ENCODE measurements around the gene TCP11L2.
A peak's percentile ranks its signal among the peaks of the same experiment; 100 is the strongest.

The TCP11L2 gene

GRCh38 chr12:106274575-106275121, 27.9 kb upstream of the TCP11L2 start:
- ChIA-PET POLR2A (no interaction called here), CTCF (interaction anchor here (3.1 kb wide), 1 partner anchor 47 kb away, joined by 13 read pairs; no protein-coding TSS in a partner anchor)
- Histone ChIP-seq H3K27me3 (replicated peaks in 2 of 5; ENCODE audit: control insufficient read depth in 4 of 5, insufficient read depth in 5 of 5, low read length in 4 of 5) (no peaks in the 10 kb centered on the region), H3K4me3 (ENCODE audit: control insufficient read depth in 1 of 7, extremely low read depth in 1 of 7, insufficient read depth in 4 of 7, low read depth in 2 of 7, low read length in 6 of 7) (no peak overlapping the region), H3K27ac (ENCODE audit: insufficient read depth in 1 of 2, low read depth in 1 of 2, low read length in 2 of 2, poor library complexity in 1 of 2, severe bottlenecking in 2 of 2) (no peak overlapping the region), H3K9me3 (ENCODE audit: control extremely low read depth in 1 of 5, control insufficient read depth in 4 of 5, insufficient read depth in 2 of 5, low read depth in 1 of 5, low read length in 4 of 5) (no peaks in the 10 kb centered on the region), H3K36me3 (ENCODE audit: control insufficient read depth in 4 of 4, insufficient read depth in 4 of 4, low read length in 3 of 4) (no peaks in the 10 kb centered on the region), H3K4me1 (ENCODE audit: control extremely low read depth in 1 of 4, control insufficient read depth in 4 of 4, insufficient read depth in 4 of 4, low read length in 3 of 4) (peaks cover 2 to 7% (median 3%) of the 10 kb centered on the region in 4 experiments)
- WGBS (ENCODE audit: insufficient coverage): 100% methylated on average over 6 of the region's 7 CpGs
- DNase-seq: no peak

GRCh38 chr12:106275458-106275857, 27.1 kb upstream of the TCP11L2 start:
- no peaks in the 10 kb centered on the region for H3K27me3 ChIP-seq (replicated peaks in 2 of 5; ENCODE audit: control insufficient read depth in 4 of 5, insufficient read depth in 5 of 5, low read length in 4 of 5)
- ChIA-PET CTCF (interaction anchor here (3.1 kb wide), 1 partner anchor 48 kb away, joined by 13 read pairs; no protein-coding TSS in a partner anchor), POLR2A (no interaction called here)
- 90% methylated on average over 5 of the region's 9 CpGs for WGBS (ENCODE audit: insufficient coverage)
- no peak overlapping the region for H3K27ac ChIP-seq (ENCODE audit: insufficient read depth in 1 of 2, low read depth in 1 of 2, low read length in 2 of 2, poor library complexity in 1 of 2, severe bottlenecking in 2 of 2)
- H3K4me1 ChIP-seq (ENCODE audit: control extremely low read depth in 1 of 4, control insufficient read depth in 4 of 4, insufficient read depth in 4 of 4, low read length in 3 of 4): peaks cover 0 to 3% (median 0%) of the 10 kb centered on the region in 4 experiments
- H3K4me3 ChIP-seq (ENCODE audit: control insufficient read depth in 1 of 7, extremely low read depth in 1 of 7, insufficient read depth in 4 of 7, low read depth in 2 of 7, low read length in 6 of 7): no peak overlapping the region
- DNase-seq: no peak
- no peaks in the 10 kb centered on the region for H3K9me3 ChIP-seq (ENCODE audit: control extremely low read depth in 1 of 5, control insufficient read depth in 4 of 5, insufficient read depth in 2 of 5, low read depth in 1 of 5, low read length in 4 of 5)
- H3K36me3 ChIP-seq (ENCODE audit: control insufficient read depth in 4 of 4, insufficient read depth in 4 of 4, low read length in 3 of 4): no peaks in the 10 kb centered on the region

- H3K4me1 ChIP-seq (ENCODE audit: control extremely low read depth in 1 of 4, control insufficient read depth in 4 of 4, insufficient read depth in 4 of 4, low read length in 3 of 4): peaks cover 0 to 3% (median 0%) of the 10 kb centered on the region in 4 experiments
- no peak for DNase-seq
- no peak overlapping the region for H3K4me3 ChIP-seq (ENCODE audit: control insufficient read depth in 1 of 7, extremely low read depth in 1 of 7, insufficient read depth in 4 of 7, low read depth in 2 of 7, low read length in 6 of 7)
- WGBS (ENCODE audit: insufficient coverage): 100% methylated on average over 3 of the region's 4 CpGs
- POLR2A ChIA-PET: no interaction called here
- H3K36me3 ChIP-seq (ENCODE audit: control insufficient read depth in 4 of 4, insufficient read depth in 4 of 4, low read length in 3 of 4): no peaks in the 10 kb centered on the region
- peaks cover 0 to under 1% (median 0%) of the 10 kb centered on the region in 5 experiments for H3K9me3 ChIP-seq (ENCODE audit: control extremely low read depth in 1 of 5, control insufficient read depth in 4 of 5, insufficient read depth in 2 of 5, low read depth in 1 of 5, low read length in 4 of 5)
- CTCF ChIA-PET: interaction anchor here (2.8 to 3.1 kb wide), 2 partner anchors 11 to 49 kb away, joined by 6 to 13 read pairs; no protein-coding TSS in a partner anchor
- no peak overlapping the region for H3K27ac ChIP-seq (ENCODE audit: insufficient read depth in 1 of 2, low read depth in 1 of 2, low read length in 2 of 2, poor library complexity in 1 of 2, severe bottlenecking in 2 of 2)
- no peaks in the 10 kb centered on the region for H3K27me3 ChIP-seq (replicated peaks in 2 of 5; ENCODE audit: control insufficient read depth in 4 of 5, insufficient read depth in 5 of 5, low read length in 4 of 5)
Measured at GRCh38 chr12:106276032-106276740, 26.3 kb upstream of the TCP11L2 start.

GRCh38 chr12:106280106-106280505, 22.4 kb upstream of the TCP11L2 start:
- peaks cover 0 to 7% (median 1%) of the 10 kb centered on the region in 4 experiments for H3K4me1 ChIP-seq (ENCODE audit: control extremely low read depth in 1 of 4, control insufficient read depth in 4 of 4, insufficient read depth in 4 of 4, low read length in 3 of 4)
- no peak overlapping the region for H3K4me3 ChIP-seq (ENCODE audit: control insufficient read depth in 1 of 7, extremely low read depth in 1 of 7, insufficient read depth in 4 of 7, low read depth in 2 of 7, low read length in 6 of 7)
- H3K36me3 ChIP-seq (ENCODE audit: control insufficient read depth in 4 of 4, insufficient read depth in 4 of 4, low read length in 3 of 4): no peaks in the 10 kb centered on the region
- H3K27ac ChIP-seq (ENCODE audit: insufficient read depth in 1 of 2, low read depth in 1 of 2, low read length in 2 of 2, poor library complexity in 1 of 2, severe bottlenecking in 2 of 2): no peak overlapping the region
- H3K27me3 ChIP-seq (replicated peaks in 2 of 5; ENCODE audit: control insufficient read depth in 4 of 5, insufficient read depth in 5 of 5, low read length in 4 of 5): peaks cover 0 to 2% (median 0%) of the 10 kb centered on the region in 5 experiments
- ChIA-PET POLR2A (interaction anchor here (0.6 kb wide), 1 partner anchor 51 kb away, joined by 3 read pairs; no protein-coding TSS in a partner anchor), CTCF (interaction anchor here (1.0 to 2.6 kb wide), 7 partner anchors 9 to 56 kb away, joined by 3 to 10 read pairs (median 5); no protein-coding TSS in a partner anchor)
- peak in 1 of 3 donors; percentile 28 for DNase-seq
- peaks cover 0 to 13% (median 8%) of the 10 kb centered on the region in 5 experiments for H3K9me3 ChIP-seq (ENCODE audit: control extremely low read depth in 1 of 5, control insufficient read depth in 4 of 5, insufficient read depth in 2 of 5, low read depth in 1 of 5, low read length in 4 of 5)
- WGBS (ENCODE audit: insufficient coverage): 100% methylated on average over 1 of the region's 4 CpGs

GRCh38 chr12:106281056-106281782, 21.3 kb upstream of the TCP11L2 start:
- peaks cover 0 to 13% (median 8%) of the 10 kb centered on the region in 5 experiments for H3K9me3 ChIP-seq (ENCODE audit: control extremely low read depth in 1 of 5, control insufficient read depth in 4 of 5, insufficient read depth in 2 of 5, low read depth in 1 of 5, low read length in 4 of 5)
- DNase-seq: no peak
- H3K27me3 ChIP-seq (replicated peaks in 2 of 5; ENCODE audit: control insufficient read depth in 4 of 5, insufficient read depth in 5 of 5, low read length in 4 of 5): peaks cover 0 to 2% (median 0%) of the 10 kb centered on the region in 5 experiments
- no peak overlapping the region for H3K27ac ChIP-seq (ENCODE audit: insufficient read depth in 1 of 2, low read depth in 1 of 2, low read length in 2 of 2, poor library complexity in 1 of 2, severe bottlenecking in 2 of 2)
- peaks cover 0 to 7% (median 1%) of the 10 kb centered on the region in 4 experiments for H3K4me1 ChIP-seq (ENCODE audit: control extremely low read depth in 1 of 4, control insufficient read depth in 4 of 4, insufficient read depth in 4 of 4, low read length in 3 of 4)
- H3K36me3 ChIP-seq (ENCODE audit: control insufficient read depth in 4 of 4, insufficient read depth in 4 of 4, low read length in 3 of 4): no peaks in the 10 kb centered on the region
- ChIA-PET CTCF (interaction anchor here (0.6 to 3.4 kb wide), 11 partner anchors 8 to 58 kb away, joined by 3 to 43 read pairs (median 6); partner anchors contain the start of gene TCP11L2), POLR2A (no interaction called here)
- no peak overlapping the region for H3K4me3 ChIP-seq (ENCODE audit: control insufficient read depth in 1 of 7, extremely low read depth in 1 of 7, insufficient read depth in 4 of 7, low read depth in 2 of 7, low read length in 6 of 7)
- 100% methylated on average over 1 of the region's 3 CpGs for WGBS (ENCODE audit: insufficient coverage)

- CTCF ChIA-PET: interaction anchor here (0.6 to 3.4 kb wide), 15 partner anchors 9 to 76 kb away, joined by 3 to 43 read pairs (median 6); partner anchors contain the start of genes POLR3B and TCP11L2
- Histone ChIP-seq H3K27ac (ENCODE audit: insufficient read depth in 1 of 2, low read depth in 1 of 2, low read length in 2 of 2, poor library complexity in 1 of 2, severe bottlenecking in 2 of 2) (no peak overlapping the region), H3K9me3 (ENCODE audit: control extremely low read depth in 1 of 5, control insufficient read depth in 4 of 5, insufficient read depth in 2 of 5, low read depth in 1 of 5, low read length in 4 of 5) (peaks cover 0 to 13% (median 8%) of the 10 kb centered on the region in 5 experiments), H3K36me3 (ENCODE audit: control insufficient read depth in 4 of 4, insufficient read depth in 4 of 4, low read length in 3 of 4) (no peaks in the 10 kb centered on the region), H3K4me3 (ENCODE audit: control insufficient read depth in 1 of 7, extremely low read depth in 1 of 7, insufficient read depth in 4 of 7, low read depth in 2 of 7, low read length in 6 of 7) (no peak overlapping the region), H3K4me1 (ENCODE audit: control extremely low read depth in 1 of 4, control insufficient read depth in 4 of 4, insufficient read depth in 4 of 4, low read length in 3 of 4) (peaks cover 0 to 7% (median 1%) of the 10 kb centered on the region in 4 experiments), H3K27me3 (replicated peaks in 2 of 5; ENCODE audit: control insufficient read depth in 4 of 5, insufficient read depth in 5 of 5, low read length in 4 of 5) (peaks cover 0 to 2% (median 0%) of the 10 kb centered on the region in 5 experiments)
- POLR2A ChIA-PET: no interaction called here
- no peak for DNase-seq
- WGBS (ENCODE audit: insufficient coverage): 100% methylated on average over 3 of the region's 4 CpGs
Measured at GRCh38 chr12:106281804-106282203, 20.7 kb upstream of the TCP11L2 start.
